SK-N-SH (cell line): ENCODE data around the gene AGBL3. TPM values are rescaled to one million over a fixed set of nuclear protein-coding genes. Genes with fewer than 3 reads are reported as not detected.

Source experiments
- CTCF ChIA-PET: fragments of 300-600, 350-600 bp; formaldehyde crosslinking; extraction: SDS; loops from one replicate; lab custom pipeline; 2021; lab: Yijun Ruan, JAX
- POLR2A ChIA-PET: fragments of 350-600 bp; sonication (Branson Sonifier 250); formaldehyde crosslinking; extraction: SDS; loops from one replicate; lab custom pipeline; 2020; ENCODE audit warnings: antibody characterized with exemption, inconsistent platforms; lab: Yijun Ruan, JAX
- DNase-seq: peaks from one replicate; pipeline ENCODE4 v3.0.0; 2012
- H2AFZ ChIP-seq: fragments of 200-600 bp; sonication (generic); 2 replicates; pipeline ENCODE4 v1.8.1; 2016; ENCODE audit warnings: antibody characterized with exemption, mild to moderate bottlenecking, low read depth
- H3F3A ChIP-seq: fragments of 200-600 bp; sonication (generic); replicated peaks from 2 replicates; pipeline ENCODE3; 2016; ENCODE audit warnings: antibody characterized with exemption, mild to moderate bottlenecking; ENCODE audit not compliant: insufficient read depth
- H3K27ac ChIP-seq, 2 experiments: fragments of 200-500 bp in 1 of 2; fragments of 200-600 bp in 1 of 2; sonication (Bioruptor generic) in 1 of 2; sonication (generic), shearing (Covaris generic) in 1 of 2; 2 replicates each; pipeline versions ENCODE4 v1.5.1 to v1.6.1; 2014 to 2016; ENCODE audit warnings: low read depth in 2 of 2, inconsistent platforms in 1 of 2, low read length in 1 of 2, mild to moderate bottlenecking in 1 of 2, mixed read lengths in 1 of 2
- H3K27me3 ChIP-seq: fragments of 200-600 bp; sonication (generic), shearing (Covaris generic); 2 replicates; pipeline ENCODE4 v1.6.1; 2016; ENCODE audit warnings: mixed run types; ENCODE audit not compliant: insufficient read depth
- H3K36me3 ChIP-seq, 2 experiments: fragments of 200-500 bp in 1 of 2; fragments of 200-600 bp in 1 of 2; sonication (Bioruptor generic) in 1 of 2; sonication (generic) in 1 of 2; replicated peaks in 1 of 2; 2 replicates each; pipeline versions ENCODE3 to v1.5.1; 2014 to 2016; ENCODE audit warnings: low read length in 1 of 2, mild to moderate bottlenecking in 1 of 2; ENCODE audit not compliant: insufficient read depth in 2 of 2, control insufficient read depth in 1 of 2
- H3K4me1 ChIP-seq, 2 experiments: fragments of 200-500 bp in 1 of 2; fragments of 200-600 bp in 1 of 2; sonication (Bioruptor generic) in 1 of 2; sonication (generic), shearing (Covaris generic) in 1 of 2; 2 replicates each; pipeline versions ENCODE4 v1.5.1 to v1.6.1; 2014 to 2016; ENCODE audit warnings: low read depth in 1 of 2, low read length in 1 of 2, mixed run types in 1 of 2; ENCODE audit not compliant: insufficient read depth in 2 of 2, control insufficient read depth in 1 of 2
- H3K4me2 ChIP-seq: fragments of 200-600 bp; sonication (generic), shearing (Covaris generic); 2 replicates; pipeline ENCODE4 v1.6.1; 2017; ENCODE audit warnings: mixed run types
- H3K4me3 ChIP-seq, 2 experiments: fragments of 200-500 bp in 1 of 2; fragments of 200-600 bp in 1 of 2; sonication (Bioruptor generic) in 1 of 2; sonication (generic), shearing (Covaris generic) in 1 of 2; 2 replicates each; pipeline versions ENCODE4 v1.5.1 to v1.8.1; 2014 to 2016; ENCODE audit warnings: low read depth in 2 of 2, inconsistent platforms in 1 of 2, low read length in 1 of 2, mild to moderate bottlenecking in 1 of 2, mixed read lengths in 1 of 2, moderate library complexity in 1 of 2
- H3K79me2 ChIP-seq: fragments of 200-600 bp; sonication (generic); 2 replicates; pipeline ENCODE4 v1.8.1; 2017; ENCODE audit warnings: mild to moderate bottlenecking; ENCODE audit not compliant: insufficient read depth
- H3K9ac ChIP-seq: fragments of 200-600 bp; sonication (generic); 2 replicates; pipeline ENCODE4 v1.6.1; 2017; ENCODE audit warnings: mixed run types
- H3K9me2 ChIP-seq: fragments of 200-600 bp; sonication (generic); 2 replicates; pipeline ENCODE4 v1.6.1; 2017; ENCODE audit warnings: mixed run types
- H3K9me3 ChIP-seq: fragments of 200-600 bp; sonication (generic); 2 replicates; pipeline ENCODE4 v1.6.1; 2017; ENCODE audit warnings: mixed run types, mild to moderate bottlenecking, moderate library complexity
- H4K20me1 ChIP-seq: fragments of 200-600 bp; sonication (generic); 2 replicates; pipeline ENCODE4 v1.6.1; 2017; ENCODE audit warnings: mild to moderate bottlenecking, mixed run types; ENCODE audit not compliant: insufficient read depth
- EP300 ChIP-seq, 2 experiments: IDR thresholded peaks; 2 replicates each; pipeline versions ENCODE4 v1.4.0 to v1.6.1; 2012; ENCODE audit warnings: borderline replicate concordance in 1 of 2, low read depth in 1 of 2, low read length in 1 of 2
- EZH2phosphoT487 ChIP-seq: fragments of 200-600 bp; sonication (generic); IDR thresholded peaks from 2 replicates; pipeline ENCODE4 v1.6.1; 2017; ENCODE audit warnings: low read depth, mixed run types, mild to moderate bottlenecking, antibody characterized with exemption, moderate library complexity, borderline replicate concordance
- FOXJ3 ChIP-seq: sonication (generic); formaldehyde crosslinking; IDR thresholded peaks from 2 replicates; pipeline ENCODE4 v1.5.1; 2020; ENCODE audit warnings: mild to moderate bottlenecking, missing genetic modification reagents
- GABPA ChIP-seq: IDR thresholded peaks from 2 replicates; pipeline ENCODE4 v1.4.0; 2012; ENCODE audit warnings: low read depth, mild to moderate bottlenecking
- MXI1 ChIP-seq: IDR thresholded peaks from 2 replicates; pipeline ENCODE4 v1.6.1; 2012; ENCODE audit warnings: mild to moderate bottlenecking, low read depth, low read length, improper control_type of control experiment
- NFIC ChIP-seq: IDR thresholded peaks from 2 replicates; pipeline ENCODE4 v1.4.0; 2012; ENCODE audit warnings: borderline replicate concordance
- NRF1 ChIP-seq: IDR thresholded peaks from 2 replicates; pipeline ENCODE4 v1.6.1; 2012; ENCODE audit warnings: low read depth, mild to moderate bottlenecking, low read length
- POLR2AphosphoS5 ChIP-seq: IDR thresholded peaks from 2 replicates; pipeline ENCODE4 v1.6.1; 2012; ENCODE audit warnings: low read depth, low read length
- RCOR1 ChIP-seq: fragments of 150-350 bp; IDR thresholded peaks from 2 replicates; pipeline ENCODE4 v1.6.1; 2017; ENCODE audit warnings: antibody characterized with exemption, low read length
- RXRA ChIP-seq: IDR thresholded peaks from 2 replicates; pipeline ENCODE4 v1.4.0; 2012; ENCODE audit warnings: low read depth, mild to moderate bottlenecking, borderline replicate concordance
- SIN3A ChIP-seq: IDR thresholded peaks from 2 replicates; pipeline ENCODE4 v1.6.1; 2012; ENCODE audit warnings: low read depth, mild to moderate bottlenecking, low read length, moderate library complexity, borderline replicate concordance
- TCF12 ChIP-seq: IDR thresholded peaks from 2 replicates; pipeline ENCODE4 v1.4.0; 2012
- YY1 ChIP-seq: IDR thresholded peaks from 2 replicates; pipeline ENCODE4 v1.4.0; 2012; ENCODE audit warnings: low read depth, mild to moderate bottlenecking
- WGBS: methylation state at CpG from one replicate; pipeline ENCODE4 v1.1.6; 2017; ENCODE audit warnings: low lambda C conversion rate; 5-methylcytosine and 5-hydroxymethylcytosine counted together
- polyA plus RNA-seq, 3 experiments: library from polyadenylated mRNA; depleted of rRNA; stranded (reverse); fragments of >200 nt; gene quantifications; 2 replicates each; pipeline ENCODE4 v1.2.3, GENCODE V29; 2012
- TF ChIP-seq, protein P1 (sequence below): IDR thresholded peaks from 2 replicates; pipeline ENCODE4 v1.4.0; 2012; ENCODE audit warnings: low read depth, borderline replicate concordance
- TF ChIP-seq, protein P2 (sequence below): fragments of 150-350 bp; IDR thresholded peaks from 2 replicates; pipeline ENCODE4 v1.6.1; 2017; ENCODE audit warnings: antibody characterized with exemption, low read length, low read depth, borderline replicate concordance

AGBL3 gene
- polyA plus RNA-seq, 1 of the 3 experiments (the other 2 are of a cell fraction) = 0.35 TPM

DNA sequence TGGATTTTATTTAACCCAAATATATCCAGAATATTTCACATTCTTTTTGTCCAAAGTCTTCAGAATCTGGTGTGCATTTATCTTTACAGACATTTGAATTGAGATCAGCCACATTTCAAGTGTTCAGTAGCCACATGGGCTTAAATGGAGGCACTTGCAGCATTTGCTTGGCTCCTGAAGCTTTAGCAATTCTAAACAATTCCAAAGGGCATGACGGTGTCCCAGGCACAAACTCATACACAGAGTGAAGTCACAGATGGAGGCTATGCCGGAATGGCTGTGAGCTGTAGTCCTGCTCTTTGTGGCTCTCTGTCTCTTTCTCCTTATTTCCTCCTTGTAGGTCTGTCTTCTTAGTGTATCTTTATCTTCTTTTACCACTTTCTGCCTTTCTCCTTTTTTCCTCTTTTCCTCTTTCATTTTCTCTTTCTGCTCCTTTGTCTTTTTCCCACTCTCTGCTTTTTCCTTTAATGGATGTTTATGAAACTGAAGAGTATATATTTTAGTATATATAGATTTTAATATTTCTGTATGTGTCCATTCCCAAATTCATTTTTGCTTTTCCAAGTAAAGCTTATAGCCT lies 7.7 kb downstream of the AGBL3 start:
- Histone ChIP-seq H3K27me3 (no peaks in the 10 kb centered on the region), H3K4me1 (peaks cover 0 to 12% of the 10 kb centered on the region in 2 experiments; a peak in 2 of 4 replicates), H3K79me2 (0 out of 2 replicates have a peak, but pooled peaks cover under 1% of the 10 kb centered on the region), H3K9me2 (no peaks in the 10 kb centered on the region), H2AFZ (no peak overlapping the region), H4K20me1 (no peaks in the 10 kb centered on the region), H3K4me2 (no peak overlapping the region), H3K27ac (no peak overlapping the region), H3K4me3 (no peak overlapping the region), H3K36me3 (peaks cover 25 to 64% of the 10 kb centered on the region in 2 experiments), H3F3A (no peaks in the 10 kb centered on the region), H3K9me3 (no peaks in the 10 kb centered on the region), H3K9ac (no peak overlapping the region)
- DNase-seq = no peak
- ChIA-PET CTCF (interaction anchor here (1.4 to 1.6 kb wide), 2 partner anchors 7 to 177 kb away, joined by 4 read pairs; partner anchors contain the start of genes AGBL3 and CYREN), POLR2A (no interaction called here)
- WGBS = 90% methylated on average over 2 of the region's 2 CpGs
- TF ChIP-seq NRF1 (no peak), TCF12 (no peak), EZH2phosphoT487 (no peak), RCOR1 (no peak), MXI1 (no peak), FOXJ3 (CRISPR knock-in tag) (no peak), SIN3A (no peak), GABPA (no peak), RXRA (no peak), POLR2AphosphoS5 (no peak)
- TF ChIP-seq, protein P1, sequence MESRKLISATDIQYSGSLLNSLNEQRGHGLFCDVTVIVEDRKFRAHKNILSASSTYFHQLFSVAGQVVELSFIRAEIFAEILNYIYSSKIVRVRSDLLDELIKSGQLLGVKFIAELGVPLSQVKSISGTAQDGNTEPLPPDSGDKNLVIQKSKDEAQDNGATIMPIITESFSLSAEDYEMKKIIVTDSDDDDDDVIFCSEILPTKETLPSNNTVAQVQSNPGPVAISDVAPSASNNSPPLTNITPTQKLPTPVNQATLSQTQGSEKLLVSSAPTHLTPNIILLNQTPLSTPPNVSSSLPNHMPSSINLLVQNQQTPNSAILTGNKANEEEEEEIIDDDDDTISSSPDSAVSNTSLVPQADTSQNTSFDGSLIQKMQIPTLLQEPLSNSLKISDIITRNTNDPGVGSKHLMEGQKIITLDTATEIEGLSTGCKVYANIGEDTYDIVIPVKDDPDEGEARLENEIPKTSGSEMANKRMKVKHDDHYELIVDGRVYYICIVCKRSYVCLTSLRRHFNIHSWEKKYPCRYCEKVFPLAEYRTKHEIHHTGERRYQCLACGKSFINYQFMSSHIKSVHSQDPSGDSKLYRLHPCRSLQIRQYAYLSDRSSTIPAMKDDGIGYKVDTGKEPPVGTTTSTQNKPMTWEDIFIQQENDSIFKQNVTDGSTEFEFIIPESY = no peak
- TF ChIP-seq, protein P2, sequence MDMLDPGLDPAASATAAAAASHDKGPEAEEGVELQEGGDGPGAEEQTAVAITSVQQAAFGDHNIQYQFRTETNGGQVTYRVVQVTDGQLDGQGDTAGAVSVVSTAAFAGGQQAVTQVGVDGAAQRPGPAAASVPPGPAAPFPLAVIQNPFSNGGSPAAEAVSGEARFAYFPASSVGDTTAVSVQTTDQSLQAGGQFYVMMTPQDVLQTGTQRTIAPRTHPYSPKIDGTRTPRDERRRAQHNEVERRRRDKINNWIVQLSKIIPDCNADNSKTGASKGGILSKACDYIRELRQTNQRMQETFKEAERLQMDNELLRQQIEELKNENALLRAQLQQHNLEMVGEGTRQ = no peak

DNA sequence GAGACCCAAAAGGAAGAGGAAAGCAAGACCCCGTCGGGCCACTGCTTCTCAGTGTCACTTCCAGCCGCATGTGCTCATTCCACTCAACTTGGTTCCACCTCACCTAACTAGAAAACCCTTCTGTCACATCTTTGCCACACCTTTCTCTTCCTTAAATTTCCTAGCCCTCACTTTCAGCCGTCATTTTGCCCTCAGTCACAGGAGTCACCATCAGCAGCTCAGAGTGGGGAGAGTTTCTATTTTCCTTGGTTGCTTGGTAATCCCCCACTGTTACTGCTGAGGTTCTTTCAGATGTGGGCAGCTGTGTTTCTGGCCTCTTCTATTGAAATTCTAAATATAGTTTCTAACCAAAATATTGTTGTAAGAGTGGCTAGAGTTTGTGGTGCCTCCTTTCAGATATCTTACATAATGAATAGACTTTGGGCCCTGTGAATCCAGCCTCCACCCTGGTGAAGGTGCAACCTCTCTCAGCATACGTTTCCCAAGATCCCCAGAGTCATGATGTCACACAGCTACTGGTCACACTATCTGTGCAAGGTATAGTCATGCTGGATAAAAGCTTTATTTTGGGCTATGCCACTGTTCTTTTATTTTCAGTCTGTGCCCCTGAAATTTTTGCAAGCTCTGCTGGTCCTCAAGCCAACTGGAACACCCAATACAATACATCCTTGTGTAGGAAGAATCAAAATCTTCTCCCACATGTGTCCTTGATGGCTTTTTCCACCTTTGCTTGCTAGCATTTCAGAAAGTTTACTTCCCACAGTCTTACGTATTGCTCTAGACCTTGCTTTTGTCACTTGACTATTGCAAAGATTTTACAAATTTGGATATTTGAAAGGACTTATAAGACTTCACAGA lies 9.2 kb downstream of the AGBL3 start:
- H3K9me2 ChIP-seq = no peaks in the 10 kb centered on the region
- no peak overlapping the region for H3K4me2 ChIP-seq
- no peaks in the 10 kb centered on the region for H3K27me3 ChIP-seq
- H3K79me2 ChIP-seq = no peaks in the 10 kb centered on the region
- H4K20me1 ChIP-seq = no peaks in the 10 kb centered on the region
- H2AFZ ChIP-seq = no peak overlapping the region
- CTCF ChIA-PET = interaction anchor here (1.6 to 2.0 kb wide), 2 partner anchors 9 kb away, joined by 4 to 11 read pairs; partner anchors contain the start of gene AGBL3
- TF ChIP-seq NFIC (no peak), RXRA (no peak), EP300 (IDR thresholded peaks at IDR 0.05; ENCODE audit: borderline replicate concordance in 1 of 2, low read depth in 1 of 2, low read length in 1 of 2) (no peak), NRF1 (no peak), GABPA (no peak), YY1 (no peak)
- no peak overlapping the region for H3K9ac ChIP-seq
- peak overlapping the region in 1 of 2 experiments; percentile 58; a peak in 2 of 4 replicates for H3K27ac ChIP-seq
- POLR2A ChIA-PET = no interaction called here
- H3K4me3 ChIP-seq = no peak overlapping the region
- no peak for DNase-seq
- WGBS = 78% methylated on average over 6 of the region's 6 CpGs
- no peaks in the 10 kb centered on the region for H3K9me3 ChIP-seq
- peaks cover 0 to 10% of the 10 kb centered on the region in 2 experiments; a peak in 2 of 4 replicates for H3K4me1 ChIP-seq
- H3F3A ChIP-seq = no peaks in the 10 kb centered on the region
- peaks cover 11 to 49% of the 10 kb centered on the region in 2 experiments for H3K36me3 ChIP-seq
